Neutrophil (primary cell): ENCODE data around the gene PCED1B.

Experiments used
- H3K27ac ChIP-seq: fragments of 200-600 bp; sonication (generic); 2 replicates; pipeline ENCODE4 v1.5.1; 2016; ENCODE audit warnings: mild to moderate bottlenecking, moderate library complexity
- H3K27me3 ChIP-seq: fragments of 200-600 bp; sonication (generic); 2 replicates; pipeline ENCODE4 v1.6.0; 2016; ENCODE audit warnings: mild to moderate bottlenecking
- H3K36me3 ChIP-seq: fragments of 200-600 bp; sonication (generic); 2 replicates; pipeline ENCODE4 v1.5.1; 2017
- H3K4me1 ChIP-seq, 2 experiments: fragments of 200-600 bp in 1 of 2; sonication (generic) in 1 of 2; 1 replicate in 1 of 2; 2 replicates in 1 of 2; pipeline versions ENCODE4 v1.5.1 to v1.6.1; 2013 to 2016; ENCODE audit warnings: low read depth in 1 of 2, low read length in 1 of 2, mild to moderate bottlenecking in 1 of 2, moderate library complexity in 1 of 2; ENCODE audit not compliant: control insufficient read depth in 1 of 2, insufficient read depth in 1 of 2
- H3K4me3 ChIP-seq, 2 experiments: fragments of 200-600 bp in 1 of 2; sonication (generic) in 1 of 2; 1 replicate in 1 of 2; 2 replicates in 1 of 2; pipeline ENCODE4 v1.5.1; 2013 to 2016; ENCODE audit warnings: low read depth in 1 of 2, low read length in 1 of 2, mild to moderate bottlenecking in 1 of 2, moderate library complexity in 1 of 2
- H3K9me3 ChIP-seq: fragments of 200-600 bp; sonication (generic); 2 replicates; pipeline ENCODE4 v1.5.1; 2016
- CTCF ChIP-seq: fragments of 200-600 bp; sonication (generic); IDR thresholded peaks from 2 replicates; pipeline ENCODE4 v1.5.1; 2016; ENCODE audit warnings: antibody characterized with exemption

The PCED1B gene

GRCh38 chr12:47034661-47035060 lies 44.8 kb upstream of the PCED1B start:
- no peaks in the 10 kb centered on the region for H3K4me1 ChIP-seq
- H3K27ac ChIP-seq, result no peak overlapping the region
- TF ChIP-seq CTCF, result no peak
- H3K27me3 ChIP-seq, result no peaks in the 10 kb centered on the region
- H3K4me3 ChIP-seq, result no peak overlapping the region
- H3K36me3 ChIP-seq, result no peaks in the 10 kb centered on the region
- H3K9me3 ChIP-seq, result no peaks in the 10 kb centered on the region

- Histone ChIP-seq H3K9me3 (no peaks in the 10 kb centered on the region), H3K36me3 (no peaks in the 10 kb centered on the region), H3K27ac (no peak overlapping the region), H3K4me3 (no peak overlapping the region), H3K27me3 (no peaks in the 10 kb centered on the region), H3K4me1 (no peaks in the 10 kb centered on the region)
- no peak for TF ChIP-seq CTCF
Observed at GRCh38 chr12:47035484-47035883, 43.9 kb upstream of the PCED1B start.

GRCh38 chr12:47038270-47038748 lies 41.1 kb upstream of the PCED1B start:
- Histone ChIP-seq H3K4me1 (no peaks in the 10 kb centered on the region), H3K9me3 (no peaks in the 10 kb centered on the region), H3K27me3 (no peaks in the 10 kb centered on the region), H3K36me3 (no peaks in the 10 kb centered on the region), H3K27ac (no peak overlapping the region), H3K4me3 (no peak overlapping the region)
- TF ChIP-seq CTCF, result no peak

- Histone ChIP-seq H3K4me3 (no peak overlapping the region), H3K27ac (no peak overlapping the region), H3K9me3 (no peaks in the 10 kb centered on the region), H3K36me3 (no peaks in the 10 kb centered on the region), H3K27me3 (no peaks in the 10 kb centered on the region), H3K4me1 (no peaks in the 10 kb centered on the region)
- no peak for TF ChIP-seq CTCF
Observed at GRCh38 chr12:47039079-47039478, 40.3 kb upstream of the PCED1B start.

- no peak overlapping the region for H3K4me3 ChIP-seq
- H3K4me1 ChIP-seq, result no peaks in the 10 kb centered on the region
- H3K36me3 ChIP-seq, result no peaks in the 10 kb centered on the region
- H3K27me3 ChIP-seq, result no peaks in the 10 kb centered on the region
- TF ChIP-seq CTCF, result no peak
- H3K9me3 ChIP-seq, result no peaks in the 10 kb centered on the region
- no peak overlapping the region for H3K27ac ChIP-seq
Observed at GRCh38 chr12:47039756-47040155, 39.7 kb upstream of the PCED1B start.

- H3K4me3 ChIP-seq, result no peak overlapping the region
- H3K36me3 ChIP-seq, result no peaks in the 10 kb centered on the region
- H3K27ac ChIP-seq, result no peak overlapping the region
- H3K9me3 ChIP-seq, result no peaks in the 10 kb centered on the region
- H3K27me3 ChIP-seq, result no peaks in the 10 kb centered on the region
- no peaks in the 10 kb centered on the region for H3K4me1 ChIP-seq
- TF ChIP-seq CTCF, result no peak
Observed at GRCh38 chr12:47041327-47041726, 38.1 kb upstream of the PCED1B start.
